Effector memory CD8-positive, alpha-beta T cell (primary cell): ENCODE measurements around the gene DNMT1.

Source experiments
- ATAC-seq: fragments of 150-1000 bp; cut with Tn5 transposase; replicated peaks from 2 replicates; pipeline ENCODE4 v1.10.0; 2021; ENCODE audit warnings: mild to moderate bottlenecking, moderate library complexity
- DNase-seq, 3 experiments: peaks; one replicate each; pipeline ENCODE4 v3.0.0; 2021
- H3K27ac Mint-ChIP-seq, 2 donors: one replicate each; pipeline ENCODE4 v1.8.0; 2022; ENCODE audit warnings: mild to moderate bottlenecking in 2 of 2, mixed read lengths in 2 of 2, moderate library complexity in 2 of 2
- H3K27me3 Mint-ChIP-seq, 2 donors: one replicate each; pipeline ENCODE4 v1.8.0; 2022; ENCODE audit warnings: mixed read lengths in 2 of 2
- H3K36me3 Mint-ChIP-seq: one replicate; pipeline ENCODE4 v1.8.0; 2022; ENCODE audit warnings: mild to moderate bottlenecking, moderate library complexity, mixed read lengths; ENCODE audit not compliant: insufficient read depth
- H3K4me1 Mint-ChIP-seq, 2 donors: one replicate each; pipeline ENCODE4 v1.8.0; 2022; ENCODE audit warnings: low read depth in 2 of 2, mixed read lengths in 2 of 2
- H3K4me3 Mint-ChIP-seq, 2 donors: one replicate each; pipeline ENCODE4 v1.8.0; 2022; ENCODE audit warnings: mild to moderate bottlenecking in 2 of 2, mixed read lengths in 2 of 2, moderate library complexity in 2 of 2
- H3K9me3 Mint-ChIP-seq, 2 donors: one replicate each; pipeline ENCODE4 v1.8.0; 2022; ENCODE audit warnings: mixed read lengths in 2 of 2

The DNMT1 gene

GRCh38 chr19:10084803-10085202 lies 110.0 kb downstream of the DNMT1 start:
- peaks cover 17% of the 10 kb centered on the region for H3K36me3 Mint-ChIP-seq
- H3K4me3 Mint-ChIP-seq = peak overlapping the region; percentile 84 to 90
- H3K4me1 Mint-ChIP-seq = peaks cover 10 to 12% of the 10 kb centered on the region in 2 donors
- peak overlapping the region in 1 of 2 donors; percentile 19 for H3K27ac Mint-ChIP-seq
- no peaks in the 10 kb centered on the region for H3K27me3 Mint-ChIP-seq
- DNase-seq = no peak
- H3K9me3 Mint-ChIP-seq = no peaks in the 10 kb centered on the region
- no peak for ATAC-seq

- DNase-seq (no peak), ATAC-seq (no peak)
- peaks cover 10 to 12% of the 10 kb centered on the region in 2 donors for H3K4me1 Mint-ChIP-seq
- peaks cover 14% of the 10 kb centered on the region for H3K36me3 Mint-ChIP-seq
- no peaks in the 10 kb centered on the region for H3K27me3 Mint-ChIP-seq
- no peaks in the 10 kb centered on the region for H3K9me3 Mint-ChIP-seq
- H3K27ac Mint-ChIP-seq = no peak overlapping the region
- H3K4me3 Mint-ChIP-seq = no peak overlapping the region
Measured at GRCh38 chr19:10083911-10084310, 110.8 kb downstream of the DNMT1 start.
